ENCODE measurements around the gene MN1.
"Not testable (repeated sequence)": the region's sequence is repeated elsewhere in the genome, so short reads cannot be mapped to it uniquely, and the experiment has no call there.

The MN1 gene

DNA sequence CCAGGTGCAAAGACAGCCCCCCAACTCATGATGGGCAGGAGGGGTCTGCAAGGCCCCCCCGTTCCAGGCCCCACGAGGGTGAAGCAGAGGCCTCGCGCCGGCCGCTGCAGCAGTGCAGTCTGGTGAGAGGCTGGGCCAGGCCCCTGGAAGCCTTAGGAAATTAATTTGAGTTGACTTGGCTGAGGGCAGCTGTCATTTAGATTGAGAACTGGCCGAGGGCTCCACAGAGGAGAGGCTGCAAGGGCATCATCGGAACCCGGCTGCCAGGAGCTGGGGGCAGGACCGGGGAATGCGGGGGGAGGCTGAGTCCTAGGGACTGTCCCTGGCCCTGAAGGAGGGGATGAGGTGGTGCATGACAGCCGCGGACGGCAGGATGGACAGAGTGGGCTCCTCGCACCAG lies 39.9 kb downstream of the MN1 start:
- no peak for DNase-seq (ENCODE audit: low read depth in 2 of 2)

DNA sequence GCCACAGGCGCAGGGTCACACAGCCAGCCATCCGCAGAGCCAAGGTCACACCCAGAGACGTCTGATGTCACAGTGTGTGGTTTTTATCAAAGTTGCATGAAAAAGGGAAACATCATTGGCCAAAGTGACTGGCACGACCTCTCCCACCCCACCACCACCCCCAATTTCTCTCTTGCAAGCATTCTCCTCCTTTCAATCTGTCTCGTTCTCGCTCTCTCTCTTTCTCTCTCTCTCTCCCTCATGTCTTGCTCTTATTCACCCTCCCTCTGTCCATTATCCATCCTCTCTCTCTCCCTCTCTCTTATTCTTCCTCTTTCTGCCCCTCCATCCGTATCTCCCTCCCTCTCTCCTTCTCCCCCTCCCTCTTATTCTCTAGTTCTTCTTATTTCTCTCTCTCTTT lies 40.6 kb downstream of the MN1 start:
- no peak for DNase-seq (ENCODE audit: low read depth in 2 of 2)

DNA sequence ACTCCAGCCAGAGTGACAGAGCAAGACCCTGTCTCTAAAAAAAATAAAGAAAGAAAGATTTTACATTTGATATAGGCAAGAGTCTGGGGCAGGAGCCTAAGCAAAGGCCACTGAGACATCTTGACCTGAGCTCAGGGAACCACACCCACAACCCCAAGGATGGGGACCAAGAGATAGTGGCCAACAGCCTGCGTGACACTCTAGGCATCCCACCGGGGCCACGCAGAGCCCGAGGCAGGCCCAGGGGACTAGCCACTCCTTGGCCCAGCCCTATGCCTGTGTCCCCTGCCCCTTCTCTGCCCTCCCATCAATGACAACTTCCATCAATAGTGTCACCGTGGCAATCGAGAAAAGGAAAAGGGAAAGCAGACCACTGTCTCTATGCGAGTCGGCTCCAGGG lies 41.1 kb downstream of the MN1 start:
- DNase-seq (ENCODE audit: low read depth in 2 of 2), result no peak

DNA sequence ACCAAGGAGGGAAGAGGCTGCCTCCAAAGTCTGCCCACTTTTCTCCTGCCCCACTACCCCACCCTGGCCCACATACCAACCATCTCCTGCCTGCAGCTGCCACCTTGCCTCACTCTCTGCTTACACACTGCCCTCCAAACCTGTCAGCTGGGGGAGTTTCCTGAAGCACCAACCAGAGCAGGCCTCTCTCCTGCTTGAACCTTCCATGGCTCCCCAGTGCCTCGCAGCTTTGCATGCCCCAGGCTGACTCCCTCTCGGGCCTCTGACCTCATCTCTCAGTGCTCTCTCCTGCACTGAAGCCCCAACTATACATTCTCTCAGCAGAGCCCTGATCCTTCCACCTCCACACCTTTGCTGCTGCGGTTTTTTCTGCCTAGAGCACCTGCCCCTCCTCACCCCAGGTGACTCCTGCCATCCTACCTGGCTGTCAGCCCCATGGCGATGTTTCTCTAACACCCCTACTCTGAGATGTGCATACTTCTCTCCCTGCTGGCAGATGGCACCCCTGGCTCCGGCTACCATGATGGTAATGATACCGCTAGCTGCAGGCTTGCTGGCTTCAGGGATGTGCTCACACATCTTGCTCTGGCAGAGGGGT lies 43.5 kb downstream of the MN1 start:
- no peak for DNase-seq (ENCODE audit: low read depth in 2 of 2)

DNA sequence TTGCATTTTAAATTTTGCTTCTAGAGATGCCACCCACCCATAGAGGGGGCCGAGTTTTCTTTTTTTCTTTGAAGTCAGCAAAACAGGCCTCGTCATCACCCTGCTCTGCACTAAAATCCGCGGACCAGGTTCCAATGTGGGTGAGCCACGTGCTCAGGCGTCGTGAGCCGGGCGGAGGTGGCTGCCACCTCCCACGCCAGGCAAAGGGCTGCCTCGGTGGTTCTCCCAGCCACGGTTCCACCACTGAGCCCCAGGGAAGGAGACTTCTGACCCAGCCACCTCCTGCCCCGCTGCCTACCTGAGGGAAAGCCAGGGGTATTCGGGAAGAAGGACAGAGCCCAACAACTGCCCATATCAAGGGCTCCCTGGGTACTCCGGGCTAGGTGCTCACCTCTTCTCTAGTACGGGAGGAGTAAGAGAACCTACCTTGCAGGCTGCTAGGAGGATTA lies 45.3 kb downstream of the MN1 start:
- no peak for DNase-seq (ENCODE audit: low read depth in 2 of 2)

DNA sequence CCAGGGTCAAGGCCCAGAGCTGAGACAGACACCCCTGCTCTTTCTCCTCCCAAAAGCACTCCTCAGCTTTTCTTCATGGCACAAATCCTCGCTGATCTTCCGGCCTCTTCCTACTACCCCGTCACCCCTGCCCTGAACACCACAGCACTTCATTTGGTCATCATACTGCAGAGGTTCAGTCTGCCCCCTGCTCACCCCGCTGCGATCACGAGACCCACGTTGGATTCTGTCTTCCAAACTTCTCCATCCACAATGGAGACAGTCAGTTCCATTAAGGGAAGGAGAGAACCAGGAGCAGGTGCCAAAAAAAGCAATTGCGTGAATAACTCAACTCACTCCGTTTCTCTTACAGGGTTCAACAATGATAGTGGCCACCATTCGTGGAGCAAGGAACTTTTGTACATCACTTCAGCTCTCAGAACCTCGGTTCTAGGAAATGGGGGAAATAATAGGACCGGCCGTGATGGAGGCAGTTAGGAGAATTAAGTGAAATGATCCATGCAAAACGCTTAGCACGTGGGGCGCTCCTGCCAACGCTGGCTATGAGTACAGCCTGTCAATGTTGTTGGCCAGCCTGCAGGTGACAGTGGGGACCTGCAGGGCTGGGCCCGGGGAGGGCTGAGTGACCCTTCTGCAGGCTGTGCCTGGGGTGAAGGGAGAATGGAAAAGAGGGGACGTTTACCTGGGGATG lies 45.9 kb downstream of the MN1 start:
- no peak for DNase-seq (ENCODE audit: low read depth in 2 of 2)

DNA sequence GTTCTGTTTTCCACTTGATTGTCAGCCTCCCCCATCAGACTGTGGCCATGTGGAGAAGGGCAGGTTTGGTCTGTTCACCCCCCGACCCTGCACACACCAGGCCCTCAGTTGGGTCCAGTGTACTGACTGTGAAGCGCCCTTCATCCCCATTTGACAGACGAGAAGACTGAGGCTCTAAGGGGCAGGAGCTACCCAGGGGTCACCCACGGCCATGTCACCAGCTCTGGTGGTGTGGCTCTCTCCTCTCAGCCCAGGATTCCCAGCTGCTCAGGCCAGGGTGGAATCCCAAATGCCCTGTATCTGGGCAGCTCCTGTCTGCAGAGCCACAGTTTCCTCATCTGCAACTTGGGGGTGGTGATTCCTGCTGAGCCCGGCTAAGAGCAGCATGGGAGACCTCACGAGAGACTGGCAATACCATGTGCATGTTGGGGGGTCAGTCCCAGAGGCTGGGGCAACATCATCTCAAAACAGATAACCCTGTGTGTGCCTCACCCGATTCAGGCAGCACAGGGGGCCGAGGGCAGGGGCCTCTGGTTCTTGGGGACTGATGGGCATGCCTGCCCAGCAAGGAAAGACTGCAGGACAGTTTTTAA lies 46.6 kb downstream of the MN1 start:
- no peak for DNase-seq (ENCODE audit: low read depth in 2 of 2)

DNA sequence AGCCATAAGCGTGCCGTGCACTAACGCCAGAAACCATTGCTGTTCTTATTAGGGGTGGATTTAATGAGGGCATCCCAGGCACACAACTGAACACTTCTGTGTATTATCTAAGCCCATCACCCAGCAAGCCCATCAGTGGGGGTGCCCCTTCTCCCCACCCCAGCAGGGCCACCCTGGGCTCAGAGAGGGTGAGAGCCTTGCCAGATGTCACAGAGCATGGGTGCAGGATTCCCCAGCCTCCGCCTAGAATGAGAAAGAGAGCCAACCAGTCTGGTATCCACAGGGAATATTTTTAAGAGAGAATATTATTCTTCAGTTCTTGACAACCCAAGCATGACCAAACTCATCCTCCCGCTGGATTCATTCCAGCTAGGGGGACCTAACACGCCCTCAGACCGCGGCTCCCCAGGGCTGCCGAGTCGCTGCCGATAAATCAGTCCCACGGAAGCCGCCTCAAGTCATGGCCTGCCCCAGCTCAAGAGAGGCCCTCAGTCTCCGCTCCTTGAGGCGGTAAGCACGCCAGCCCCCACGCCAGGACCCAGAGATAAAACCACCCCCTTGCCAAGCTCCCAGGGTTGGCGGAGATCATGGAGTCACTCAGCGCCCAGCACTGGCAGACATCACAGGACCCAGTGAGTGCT lies 47.2 kb downstream of the MN1 start:
- DNase-seq (ENCODE audit: low read depth in 2 of 2), result no peak

DNA sequence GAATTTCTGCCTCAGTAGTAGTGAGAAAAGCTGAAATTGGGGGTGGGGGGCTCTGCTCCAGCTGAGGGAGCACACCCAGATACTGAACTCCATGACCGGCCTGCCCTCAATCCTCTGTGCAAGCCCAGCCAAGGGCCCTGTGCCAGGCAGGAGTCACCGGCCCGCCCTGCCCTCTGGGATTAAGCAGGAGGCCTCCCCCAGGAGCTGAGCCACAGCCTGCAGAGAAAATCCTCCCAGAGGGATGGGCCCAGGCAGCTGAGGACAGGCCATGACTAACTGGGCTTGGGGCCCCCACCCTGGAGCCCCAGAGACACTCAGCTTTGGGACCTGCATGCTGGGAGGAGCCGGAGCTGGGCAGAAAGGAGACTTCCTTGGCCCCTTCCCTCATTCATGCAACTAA lies 48.8 kb downstream of the MN1 start:
- no peak for DNase-seq (ENCODE audit: low read depth in 2 of 2)

DNA sequence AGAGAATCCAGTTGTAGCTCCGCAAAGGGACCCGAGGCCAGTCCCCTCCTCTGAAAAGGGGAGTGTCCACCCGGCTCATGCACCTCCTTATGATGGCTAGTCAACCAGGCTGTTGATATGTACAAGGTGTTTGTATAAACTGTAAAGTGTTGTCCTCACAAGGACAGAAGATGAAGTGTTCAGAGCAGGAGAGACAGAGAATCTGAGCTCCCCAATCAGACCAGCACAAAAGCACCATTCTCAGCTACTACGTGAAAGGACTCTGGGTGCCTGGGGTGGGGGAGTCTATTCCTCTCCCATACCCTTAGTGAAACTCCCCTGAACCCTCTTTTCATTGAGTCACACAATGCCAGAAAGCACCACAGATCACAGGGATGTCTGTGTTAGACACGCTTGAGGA lies 49.4 kb downstream of the MN1 start:
- no peak for DNase-seq (ENCODE audit: low read depth in 2 of 2)

DNA sequence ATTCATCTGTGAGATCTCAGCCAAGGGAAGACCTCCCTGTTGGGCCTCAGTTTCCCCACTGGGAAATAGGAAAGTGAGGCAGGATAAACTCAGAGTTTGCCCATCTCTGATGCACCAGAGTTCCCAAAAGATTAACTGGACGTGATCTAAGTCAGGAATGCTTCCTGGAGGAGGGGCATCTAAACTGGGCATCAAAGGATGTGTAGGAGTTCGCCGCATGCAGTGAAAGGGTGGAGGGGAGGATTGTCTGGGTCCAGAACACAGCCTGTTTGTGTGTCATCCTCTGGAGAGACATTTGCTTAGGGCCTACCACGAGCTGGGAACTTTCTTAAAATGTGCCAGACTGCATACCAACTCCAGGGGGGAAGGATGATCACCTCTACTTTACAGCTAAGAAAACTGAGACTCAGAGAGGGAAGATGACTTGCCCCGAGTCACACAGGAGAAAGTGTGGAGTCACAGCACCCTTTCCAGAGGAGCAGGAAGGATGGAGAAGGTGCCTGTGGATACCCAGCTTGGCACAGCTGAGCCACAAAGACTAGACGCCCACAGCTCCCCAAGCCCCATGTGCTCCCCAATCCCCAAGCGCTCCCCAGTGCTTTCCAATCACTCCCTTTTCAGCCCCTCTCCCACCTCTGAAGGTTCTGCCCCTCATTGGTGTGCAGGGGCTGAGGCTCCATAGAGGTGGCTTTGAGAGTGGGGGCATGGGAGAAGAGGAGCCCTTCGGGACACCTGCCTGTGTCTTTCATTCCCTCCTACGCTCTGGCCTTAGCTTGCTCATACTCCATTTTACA lies 50.1 kb downstream of the MN1 start:
- no peak for DNase-seq (ENCODE audit: low read depth in 2 of 2)

DNA sequence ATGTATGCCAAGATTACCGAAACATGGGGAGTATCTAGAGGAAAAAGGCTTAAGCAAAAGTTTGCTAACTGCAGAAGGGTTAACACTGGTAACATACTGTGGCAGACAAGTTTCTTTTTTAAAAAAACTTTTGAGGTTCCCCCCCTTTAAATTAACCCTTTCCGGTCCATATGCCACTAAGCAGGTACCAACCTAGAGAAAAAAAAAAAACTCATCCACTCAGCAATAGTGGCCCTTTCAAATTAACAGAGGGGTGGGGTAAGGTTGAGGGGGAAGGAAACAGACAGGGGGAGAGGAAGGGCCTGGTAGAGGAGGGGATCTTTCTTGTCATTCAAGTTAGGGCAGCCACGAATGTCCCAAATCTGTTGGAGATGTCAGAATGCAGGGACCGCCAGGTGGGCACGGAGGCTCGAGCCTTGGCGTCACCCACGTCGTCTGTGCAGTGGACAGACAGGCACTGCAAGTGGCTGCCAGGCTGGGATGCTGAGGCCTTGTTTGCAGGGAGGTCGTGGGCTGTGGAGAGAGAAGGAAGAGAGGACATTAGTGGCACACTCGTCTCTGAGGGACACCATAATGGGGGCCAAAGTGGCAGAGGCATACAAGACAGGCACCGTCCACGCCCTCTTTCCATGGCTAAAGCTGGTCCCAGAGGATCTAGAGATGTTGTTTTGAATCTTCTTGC lies 50.8 kb downstream of the MN1 start:
- no peak for DNase-seq (ENCODE audit: low read depth in 2 of 2)

DNA sequence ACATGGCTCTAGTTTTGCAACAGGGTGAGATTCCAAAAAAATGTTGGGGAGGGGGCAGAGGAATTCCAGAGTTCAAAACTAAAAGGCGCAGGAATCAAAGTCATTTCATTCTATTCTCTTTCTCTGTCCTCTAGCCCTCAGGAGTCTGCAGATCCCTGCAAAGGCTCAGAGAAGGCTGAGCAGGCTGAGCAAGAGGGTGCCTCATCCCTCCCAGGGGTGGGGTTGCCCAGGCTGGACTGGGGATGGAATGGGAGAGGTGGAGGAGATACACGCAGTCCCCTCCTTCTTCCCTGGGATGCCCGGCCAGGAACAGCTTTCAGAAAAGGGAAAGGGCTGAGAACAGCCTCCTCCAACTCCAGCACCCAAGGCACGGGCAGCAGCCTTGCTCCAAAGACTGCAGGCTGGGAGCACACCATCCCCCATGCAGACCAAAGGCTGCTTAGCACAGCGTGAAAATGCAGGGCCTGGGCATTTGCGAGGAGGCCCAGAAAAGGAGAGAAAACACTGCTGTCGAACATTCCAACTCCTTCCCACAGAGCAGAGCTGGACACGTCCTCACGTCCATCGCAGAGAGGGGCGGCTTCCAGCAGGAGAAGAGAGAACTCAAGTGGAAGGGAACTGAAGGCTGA lies 51.8 kb downstream of the MN1 start:
- DNase-seq (ENCODE audit: low read depth in 2 of 2), result no peak

DNA sequence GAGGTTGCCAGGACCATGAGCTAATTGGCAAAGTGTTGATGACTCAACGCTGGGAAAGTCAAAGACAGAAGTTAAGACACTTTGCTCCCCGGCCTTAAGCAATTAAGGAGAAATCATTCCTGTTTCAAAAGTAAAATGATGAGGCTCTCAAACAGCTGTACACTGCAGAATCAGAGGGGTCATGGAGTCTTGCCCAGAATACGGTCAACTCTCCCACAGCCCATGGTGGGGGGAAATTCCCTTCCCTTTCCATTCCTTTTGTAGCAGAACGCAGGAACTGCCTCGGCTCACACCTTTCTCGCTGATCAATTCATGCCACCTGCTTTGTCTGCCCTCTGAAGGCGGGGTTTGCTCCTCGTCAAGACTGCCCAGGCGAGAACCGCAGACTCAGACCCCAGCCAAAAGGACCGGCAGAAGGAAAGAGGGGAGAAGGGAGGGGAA lies 52.8 kb downstream of the MN1 start:
- DNase-seq (ENCODE audit: low read depth in 2 of 2), result no peak

DNA sequence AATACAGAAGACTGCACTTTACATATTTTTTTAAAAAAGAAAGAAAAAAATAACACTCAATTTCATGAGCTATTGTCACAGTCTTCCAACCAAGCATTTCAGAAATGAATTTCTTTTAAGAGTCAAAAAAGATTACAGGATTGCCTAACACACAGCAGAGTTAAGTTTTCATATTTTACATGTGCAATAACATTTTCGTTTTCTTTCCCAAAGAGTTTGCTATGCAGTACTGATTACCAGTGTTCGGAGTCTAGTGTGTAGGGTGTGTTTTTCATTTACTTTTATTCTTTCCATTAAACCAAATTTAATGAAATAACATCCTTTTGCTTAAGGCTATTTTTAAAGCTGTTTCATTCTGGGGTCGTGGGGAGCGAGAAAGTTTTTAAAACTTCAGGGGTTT lies 53.2 kb downstream of the MN1 start:
- DNase-seq (ENCODE audit: low read depth in 2 of 2), result no peak

DNA sequence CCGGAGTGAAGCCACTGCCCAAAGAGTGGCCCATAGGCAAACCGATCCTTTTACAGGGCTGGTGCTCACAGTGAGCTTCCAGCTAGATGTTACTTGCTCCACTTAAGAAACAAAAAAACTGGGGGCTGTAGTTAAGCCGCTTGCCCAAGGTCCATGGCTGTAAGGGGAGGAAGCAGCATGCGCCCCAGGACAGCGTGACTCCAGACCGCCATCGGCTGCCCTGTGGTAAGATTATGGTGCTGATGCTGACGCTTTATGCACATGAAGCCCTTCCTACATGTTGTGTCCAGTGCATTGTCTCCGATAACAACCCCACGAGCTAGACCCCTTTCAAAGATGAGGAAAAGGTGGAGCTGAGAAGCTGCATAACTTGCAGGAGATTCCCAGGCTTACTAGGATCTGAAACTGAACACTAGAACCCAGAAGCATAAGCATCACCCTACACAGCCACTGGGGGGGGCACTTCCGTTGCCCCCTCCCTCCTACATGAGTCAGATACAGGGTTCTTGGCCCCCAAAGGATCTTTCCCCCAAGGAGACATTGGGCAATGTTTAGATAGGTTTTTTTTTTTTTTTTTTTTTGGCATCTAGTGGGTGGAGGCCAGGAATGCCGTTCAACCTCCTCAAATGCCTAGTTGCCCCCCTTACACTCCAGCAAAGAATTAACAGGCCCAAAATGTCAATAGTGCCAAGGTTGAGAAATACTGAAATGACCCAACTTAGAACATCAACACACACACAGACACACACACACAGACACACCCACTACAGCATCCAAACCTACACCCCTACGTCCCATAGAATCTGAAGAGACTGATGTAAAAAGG lies 53.9 kb downstream of the MN1 start:
- no peak for DNase-seq (ENCODE audit: low read depth in 2 of 2)

DNA sequence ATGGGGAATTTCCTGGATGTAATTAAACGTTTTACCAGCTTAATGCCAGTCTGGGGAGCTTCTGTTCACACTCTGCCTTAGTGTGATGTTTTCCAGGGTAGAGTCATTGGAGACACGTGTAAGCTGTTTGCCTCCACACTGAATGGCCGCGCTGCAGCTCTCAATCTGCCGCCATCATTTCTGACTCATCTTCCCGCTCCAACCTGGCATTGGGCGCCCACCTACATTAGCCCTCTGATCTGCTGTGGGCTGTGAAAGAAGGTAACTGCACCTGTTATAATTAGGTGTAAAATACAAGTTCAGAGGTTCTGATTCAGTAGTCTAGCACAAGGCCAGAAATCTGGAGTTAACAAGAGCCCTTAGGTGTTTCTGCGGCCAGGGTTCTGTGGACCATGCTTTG lies 54.6 kb downstream of the MN1 start:
- no peak for DNase-seq (ENCODE audit: low read depth in 2 of 2)

DNA sequence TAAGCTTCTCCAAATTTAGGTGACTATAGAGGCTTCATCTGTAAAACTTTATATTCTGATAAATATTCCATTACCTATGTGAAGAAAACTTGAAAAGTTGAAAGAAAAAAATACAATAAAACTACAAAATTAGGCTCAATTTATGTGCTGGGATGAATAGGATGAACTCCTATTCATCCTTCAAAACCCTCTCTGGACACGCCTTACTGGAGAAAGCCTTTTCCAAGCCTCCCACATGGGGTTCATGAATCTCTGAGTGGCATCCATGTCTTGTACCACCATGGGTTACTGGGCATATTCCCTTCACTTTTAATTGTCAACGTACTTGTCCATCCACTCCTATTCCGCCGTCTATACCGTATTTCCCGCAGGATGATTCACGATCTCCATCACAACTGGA lies 55.7 kb downstream of the MN1 start:
- no peak for DNase-seq (ENCODE audit: low read depth in 2 of 2)

DNA sequence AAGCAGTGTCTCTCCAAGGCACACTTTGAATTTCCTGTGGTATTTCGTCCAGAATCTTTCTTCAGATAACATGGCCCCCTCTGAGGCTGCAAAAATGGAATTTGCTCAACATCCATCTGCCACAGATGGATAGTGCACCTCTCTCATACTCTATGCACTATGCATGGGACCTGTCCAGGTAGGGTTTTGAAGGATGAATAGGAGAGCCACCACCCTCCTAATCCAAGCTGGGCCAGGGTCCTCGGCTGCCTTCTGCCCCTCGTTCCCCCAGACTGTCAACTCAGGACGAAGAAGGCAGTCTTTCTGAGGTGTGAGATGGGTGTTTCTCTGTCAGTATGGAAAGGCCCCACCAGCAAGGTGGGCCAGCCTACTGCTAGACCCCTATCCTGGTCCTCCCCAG lies 56.4 kb downstream of the MN1 start:
- no peak for DNase-seq (ENCODE audit: low read depth in 2 of 2)

DNA sequence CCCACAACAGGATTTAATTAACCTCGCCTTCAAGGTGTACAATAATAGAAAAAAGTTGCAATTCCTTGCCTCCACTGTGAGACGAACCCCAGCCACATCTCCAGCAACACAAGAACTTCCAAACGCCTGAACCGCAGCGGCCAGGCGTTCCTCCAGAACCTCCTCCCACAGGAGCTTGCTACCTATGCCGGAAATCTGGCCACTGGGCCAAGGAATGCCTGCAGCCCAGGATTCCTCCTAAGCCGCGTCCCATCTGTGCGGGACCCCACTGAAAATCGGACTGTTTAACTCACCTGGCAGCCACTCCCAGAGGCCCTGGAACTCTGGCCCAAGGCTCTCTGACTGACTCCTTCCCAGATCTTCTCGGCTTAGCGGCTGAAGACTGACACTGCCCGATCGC lies 57.5 kb downstream of the MN1 start:
- DNase-seq (ENCODE audit: low read depth in 2 of 2), result not testable (repeated sequence)
